Adrenal gland (tissue), 5 donors: Measurements from ENCODE around the gene ARPP21.

Source experiments
- POLR2A ChIP-seq, 2 donors: fragments of 450-650 bp; IDR thresholded peaks; one replicate each; pipeline ENCODE4 v1.6.1; 2017; ENCODE audit warnings: antibody characterized with exemption in 2 of 2, mild to moderate bottlenecking in 2 of 2, moderate library complexity in 1 of 2
- TF ChIP-seq, protein P1 (sequence below), 6 experiments: fragments of 450-650 bp in 4 of 6; fragments of 200-600 bp in 2 of 6; sonication (generic) in 1 of 6; IDR thresholded peaks; 1 replicate in 5 of 6; 2 replicates in 1 of 6; pipeline versions ENCODE4 v1.5.1 to v1.8.0; 2016 to 2021; ENCODE audit warnings: antibody characterized with exemption in 6 of 6, mild to moderate bottlenecking in 2 of 6, moderate library complexity in 1 of 6
- donor health status: DM: no; HTN: no; CAD: no.

DNA sequence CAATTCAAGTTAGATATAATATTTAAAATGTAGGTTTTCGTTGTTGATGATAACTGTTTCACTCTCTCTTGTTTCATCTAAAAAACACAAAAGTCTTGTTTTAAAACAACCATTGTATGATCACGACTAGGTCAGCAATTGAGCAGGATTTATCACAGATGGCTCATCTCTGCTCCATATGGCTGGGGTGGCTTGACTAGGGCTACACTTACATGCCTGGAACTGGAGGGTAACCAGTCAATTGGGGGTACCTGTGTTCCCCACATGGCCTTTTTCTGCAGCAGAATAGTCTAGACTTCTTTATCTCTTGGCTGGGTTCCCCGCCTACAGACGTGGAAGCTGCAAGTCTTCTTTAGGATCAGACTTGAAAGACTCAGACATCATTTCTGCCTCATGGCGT is 103.9 kb downstream of the ARPP21 start:
- TF ChIP-seq POLR2A (IDR thresholded peaks at IDR 0.05): no peak
- TF ChIP-seq, protein P1, sequence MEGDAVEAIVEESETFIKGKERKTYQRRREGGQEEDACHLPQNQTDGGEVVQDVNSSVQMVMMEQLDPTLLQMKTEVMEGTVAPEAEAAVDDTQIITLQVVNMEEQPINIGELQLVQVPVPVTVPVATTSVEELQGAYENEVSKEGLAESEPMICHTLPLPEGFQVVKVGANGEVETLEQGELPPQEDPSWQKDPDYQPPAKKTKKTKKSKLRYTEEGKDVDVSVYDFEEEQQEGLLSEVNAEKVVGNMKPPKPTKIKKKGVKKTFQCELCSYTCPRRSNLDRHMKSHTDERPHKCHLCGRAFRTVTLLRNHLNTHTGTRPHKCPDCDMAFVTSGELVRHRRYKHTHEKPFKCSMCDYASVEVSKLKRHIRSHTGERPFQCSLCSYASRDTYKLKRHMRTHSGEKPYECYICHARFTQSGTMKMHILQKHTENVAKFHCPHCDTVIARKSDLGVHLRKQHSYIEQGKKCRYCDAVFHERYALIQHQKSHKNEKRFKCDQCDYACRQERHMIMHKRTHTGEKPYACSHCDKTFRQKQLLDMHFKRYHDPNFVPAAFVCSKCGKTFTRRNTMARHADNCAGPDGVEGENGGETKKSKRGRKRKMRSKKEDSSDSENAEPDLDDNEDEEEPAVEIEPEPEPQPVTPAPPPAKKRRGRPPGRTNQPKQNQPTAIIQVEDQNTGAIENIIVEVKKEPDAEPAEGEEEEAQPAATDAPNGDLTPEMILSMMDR (IDR thresholded peaks at IDR 0.05): no peak
